ENCODE measurements around the gene MAPKAP1. TPM values are rescaled to one million over a fixed set of nuclear protein-coding genes. Genes with fewer than 3 reads are reported as not detected.
"Not testable (repeated sequence)": the region's sequence is repeated elsewhere in the genome, so short reads cannot be mapped to it uniquely, and the experiment has no call there.

MAPKAP1 gene
- total RNA-seq, 1 experiment from 2014 or later: 203 TPM

GRCh38 chr9:125421166-125421565 is 285.8 kb downstream of the MAPKAP1 start:
- DNase-seq (ENCODE audit: low read depth): no peak

GRCh38 chr9:125418404-125418803 is 288.6 kb downstream of the MAPKAP1 start:
- DNase-seq (ENCODE audit: low read depth): no peak

GRCh38 chr9:125416517-125416916 is 290.5 kb downstream of the MAPKAP1 start:
- no peak for DNase-seq (ENCODE audit: low read depth)

- no peak for DNase-seq (ENCODE audit: low read depth)
Observed at GRCh38 chr9:125415583-125416460, 291.2 kb downstream of the MAPKAP1 start.

- no peak for DNase-seq (ENCODE audit: low read depth)
Observed at GRCh38 chr9:125413579-125413978, 293.4 kb downstream of the MAPKAP1 start.

- DNase-seq (ENCODE audit: low read depth): no peak
Observed at GRCh38 chr9:125412166-125412565, 294.8 kb downstream of the MAPKAP1 start.

- no peak for DNase-seq (ENCODE audit: low read depth)
Observed at GRCh38 chr9:125411171-125411756, 295.7 kb downstream of the MAPKAP1 start.

GRCh38 chr9:125410522-125410894 is 296.5 kb downstream of the MAPKAP1 start:
- no peak for DNase-seq (ENCODE audit: low read depth)

- peak; percentile 48 for DNase-seq (ENCODE audit: low read depth)
Observed at GRCh38 chr9:125409637-125410521, 297.1 kb downstream of the MAPKAP1 start.

GRCh38 chr9:125409217-125409636 is 297.8 kb downstream of the MAPKAP1 start:
- DNase-seq (ENCODE audit: low read depth): peak; percentile 24

GRCh38 chr9:125407974-125408900 is 298.8 kb downstream of the MAPKAP1 start:
- DNase-seq (ENCODE audit: low read depth): peak; percentile 58

GRCh38 chr9:125407432-125407973 is 299.5 kb downstream of the MAPKAP1 start:
- DNase-seq (ENCODE audit: low read depth): no peak

GRCh38 chr9:125406810-125407087 is 300.3 kb downstream of the MAPKAP1 start:
- DNase-seq (ENCODE audit: low read depth): no peak

- peak; percentile 81 for DNase-seq (ENCODE audit: low read depth)
Observed at GRCh38 chr9:125405938-125406809, 300.8 kb downstream of the MAPKAP1 start.

GRCh38 chr9:125404733-125405132 is 302.3 kb downstream of the MAPKAP1 start:
- no peak for DNase-seq (ENCODE audit: low read depth)

- DNase-seq (ENCODE audit: low read depth): peak; percentile 18
Observed at GRCh38 chr9:125400725-125401716, 306.0 kb downstream of the MAPKAP1 start.

GRCh38 chr9:125400232-125400631 is 306.8 kb downstream of the MAPKAP1 start:
- DNase-seq (ENCODE audit: low read depth): not testable (repeated sequence)

GRCh38 chr9:125399666-125400065 is 307.3 kb downstream of the MAPKAP1 start:
- no peak for DNase-seq (ENCODE audit: low read depth)

All from HT1080 (cell line).